Upper lobe of left lung (tissue), 4 donors: ENCODE measurements around the gene KLHL29.

Experiments used
- EP300 ChIP-seq, 4 donors: sonication (generic); formaldehyde crosslinking; IDR thresholded peaks; one replicate each; pipeline ENCODE4 v1.5.1; 2017; ENCODE audit warnings: antibody characterized with exemption in 4 of 4, control low read depth in 2 of 4
- TF ChIP-seq, protein P1 (sequence below), 6 experiments: fragments of 450-650 bp in 4 of 6; fragments of 200-600 bp in 2 of 6; sonication (generic) in 2 of 6; IDR thresholded peaks; one replicate each; pipeline ENCODE4 v1.5.1; 2016 to 2019; ENCODE audit warnings: antibody characterized with exemption in 6 of 6

DNA sequence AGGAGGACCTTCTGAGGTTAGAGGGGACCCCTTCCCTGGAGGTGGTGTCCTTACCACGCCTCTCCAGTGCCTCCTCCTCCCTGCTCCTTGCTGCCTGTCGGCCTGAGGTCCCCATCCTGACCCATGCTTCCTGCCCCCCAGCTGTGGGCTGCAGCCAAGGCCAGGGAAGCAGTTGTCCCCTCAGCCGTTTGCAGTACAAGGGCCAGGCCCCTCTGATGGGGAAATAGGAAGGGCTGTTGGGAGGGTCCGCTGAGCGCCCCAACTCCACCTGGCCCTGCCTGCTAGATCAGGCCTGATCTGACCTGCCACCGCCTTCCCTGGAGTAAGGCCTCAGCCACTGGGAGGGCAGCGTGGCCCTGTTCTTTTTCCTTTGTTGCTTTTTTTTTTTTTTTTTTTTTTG, 219.8 kb downstream of the KLHL29 start:
- TF ChIP-seq, protein P1, sequence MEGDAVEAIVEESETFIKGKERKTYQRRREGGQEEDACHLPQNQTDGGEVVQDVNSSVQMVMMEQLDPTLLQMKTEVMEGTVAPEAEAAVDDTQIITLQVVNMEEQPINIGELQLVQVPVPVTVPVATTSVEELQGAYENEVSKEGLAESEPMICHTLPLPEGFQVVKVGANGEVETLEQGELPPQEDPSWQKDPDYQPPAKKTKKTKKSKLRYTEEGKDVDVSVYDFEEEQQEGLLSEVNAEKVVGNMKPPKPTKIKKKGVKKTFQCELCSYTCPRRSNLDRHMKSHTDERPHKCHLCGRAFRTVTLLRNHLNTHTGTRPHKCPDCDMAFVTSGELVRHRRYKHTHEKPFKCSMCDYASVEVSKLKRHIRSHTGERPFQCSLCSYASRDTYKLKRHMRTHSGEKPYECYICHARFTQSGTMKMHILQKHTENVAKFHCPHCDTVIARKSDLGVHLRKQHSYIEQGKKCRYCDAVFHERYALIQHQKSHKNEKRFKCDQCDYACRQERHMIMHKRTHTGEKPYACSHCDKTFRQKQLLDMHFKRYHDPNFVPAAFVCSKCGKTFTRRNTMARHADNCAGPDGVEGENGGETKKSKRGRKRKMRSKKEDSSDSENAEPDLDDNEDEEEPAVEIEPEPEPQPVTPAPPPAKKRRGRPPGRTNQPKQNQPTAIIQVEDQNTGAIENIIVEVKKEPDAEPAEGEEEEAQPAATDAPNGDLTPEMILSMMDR (IDR thresholded peaks at IDR 0.05), result no peak
- no peak for TF ChIP-seq EP300 (IDR thresholded peaks at IDR 0.05)
